H1 (cell line): ENCODE data around the gene NPHP4. TPM values are rescaled to one million over a fixed set of nuclear protein-coding genes. Genes with fewer than 3 reads are reported as not detected.

ENCODE experiments used
- CTCF ChIA-PET: fragments of 300-600 bp; sonication (Branson Sonifier 250); formaldehyde crosslinking; loops from one replicate; lab custom pipeline; 2021; ENCODE audit not compliant: partially characterized antibody; lab: Charles Lee
- POLR2A ChIA-PET: fragments of 300-600 bp; sonication (Branson Sonifier 250); formaldehyde crosslinking; loops from one replicate; lab custom pipeline; 2021; ENCODE audit warnings: inconsistent platforms; ENCODE audit not compliant: partially characterized antibody; lab: Charles Lee
- DNase-seq, 2 experiments: peaks; one replicate each; pipeline versions ENCODE4 v3.0.0 to v3.0.0-alpha.2; 2010 to 2022; ENCODE audit warnings: low spot score in 2 of 2, low read depth in 1 of 2, mixed read lengths in 1 of 2
- FAIRE-seq: peaks from 2 replicates; lab custom pipeline; 2011; peaks lifted over from hg19 to GRCh38; lab: Jason Lieb, UNC
- H2AFZ ChIP-seq: 2 replicates; pipeline ENCODE4 v1.8.1; 2012; ENCODE audit warnings: low read length, inconsistent platforms
- H2AK5ac ChIP-seq: 2 replicates; pipeline ENCODE4 v1.6.1; 2013; ENCODE audit warnings: low read depth, low read length
- H2BK120ac ChIP-seq: replicated peaks from 2 replicates; pipeline ENCODE3; 2013; ENCODE audit warnings: low read depth, low read length, inconsistent platforms
- H2BK12ac ChIP-seq: 2 replicates; pipeline ENCODE4 v1.6.1; 2013; ENCODE audit warnings: low read depth, low read length
- H2BK15ac ChIP-seq: 2 replicates; pipeline ENCODE4 v1.6.1; 2013; ENCODE audit warnings: low read length
- H2BK20ac ChIP-seq: 2 replicates; pipeline ENCODE4 v1.6.1; 2013; ENCODE audit warnings: low read length
- H2BK5ac ChIP-seq: 2 replicates; pipeline ENCODE4 v1.6.1; 2013; ENCODE audit warnings: low read depth, low read length
- H3K14ac ChIP-seq: 2 replicates; pipeline ENCODE4 v1.6.1; 2013; ENCODE audit warnings: inconsistent platforms; ENCODE audit not compliant: insufficient read length
- H3K18ac ChIP-seq: 2 replicates; pipeline ENCODE4 v1.6.1; 2013; ENCODE audit warnings: low read length; ENCODE audit errors: extremely low read depth
- H3K23ac ChIP-seq: 2 replicates; pipeline ENCODE4 v1.6.1; 2013; ENCODE audit warnings: inconsistent platforms; ENCODE audit not compliant: insufficient read length
- H3K23me2 ChIP-seq: 2 replicates; pipeline ENCODE4 v1.6.1; 2013; ENCODE audit warnings: low read depth, low read length
- H3K27ac ChIP-seq: 2 replicates; pipeline ENCODE4 v1.6.1; 2011; ENCODE audit warnings: low read depth, low read length, inconsistent platforms
- H3K27me3 ChIP-seq, 4 experiments: replicated peaks in 1 of 4; 1 replicate in 1 of 4; 2 replicates in 3 of 4; pipeline versions ENCODE4 v1.6.1 to v1.8.1; 2011 to 2013; ENCODE audit warnings: low read length in 3 of 4, mild to moderate bottlenecking in 3 of 4, inconsistent platforms in 2 of 4, mixed read lengths in 2 of 4, moderate library complexity in 1 of 4; ENCODE audit not compliant: control insufficient read depth in 3 of 4, insufficient read depth in 3 of 4; ENCODE audit errors: extremely low read depth in 1 of 4
- H3K36me3 ChIP-seq, 4 experiments: 2 replicates each; pipeline versions ENCODE4 v1.6.1 to v1.8.1; 2011 to 2013; ENCODE audit warnings: mild to moderate bottlenecking in 4 of 4, low read length in 3 of 4, moderate library complexity in 2 of 4, control low read depth in 1 of 4, inconsistent platforms in 1 of 4; ENCODE audit not compliant: insufficient read depth in 4 of 4, control insufficient read depth in 2 of 4
- H3K4ac ChIP-seq: replicated peaks from 2 replicates; pipeline ENCODE3; 2013; ENCODE audit warnings: low read length, low read depth, mixed read lengths, inconsistent platforms; ENCODE audit not compliant: insufficient read length
- H3K4me1 ChIP-seq, 4 experiments: replicated peaks in 1 of 4; 1 replicate in 1 of 4; 2 replicates in 3 of 4; pipeline versions ENCODE4 v1.6.1 to v1.8.1; 2011 to 2013; ENCODE audit warnings: low read length in 3 of 4, inconsistent platforms in 2 of 4, mixed read lengths in 1 of 4; ENCODE audit not compliant: insufficient read depth in 4 of 4, control insufficient read depth in 3 of 4
- H3K4me2 ChIP-seq, 2 experiments: 2 replicates each; pipeline versions ENCODE4 v1.6.1 to v1.8.1; 2011 to 2013; ENCODE audit warnings: low read depth in 2 of 2, low read length in 2 of 2, control low read depth in 1 of 2, inconsistent platforms in 1 of 2, mild to moderate bottlenecking in 1 of 2; ENCODE audit not compliant: insufficient read depth in 1 of 2
- H3K4me3 ChIP-seq, 4 experiments: fragments of 200-600, 300-600 bp in 1 of 4; sonication (generic), shearing (Covaris generic), sonication (Bioruptor Twin) in 1 of 4; 2 replicates each; pipeline versions ENCODE4 v1.5.1 to v1.8.1; 2011 to 2016; ENCODE audit warnings: low read length in 4 of 4, low read depth in 3 of 4, control low read depth in 2 of 4, inconsistent platforms in 2 of 4, mild to moderate bottlenecking in 2 of 4, mixed read lengths in 1 of 4, moderate library complexity in 1 of 4; ENCODE audit not compliant: insufficient read depth in 2 of 4; ENCODE audit errors: extremely low read depth in 1 of 4
- H3K56ac ChIP-seq: replicated peaks from 2 replicates; pipeline ENCODE3; 2013; ENCODE audit warnings: low read depth, mild to moderate bottlenecking, mixed read lengths, low read length, inconsistent platforms; ENCODE audit not compliant: insufficient read length
- H3K79me1 ChIP-seq: 2 replicates; pipeline ENCODE4 v1.6.1; 2013; ENCODE audit warnings: low read depth, low read length, control low read depth
- H3K79me2 ChIP-seq, 2 experiments: 2 replicates each; pipeline versions ENCODE4 v1.6.1 to v1.8.1; 2012 to 2013; ENCODE audit warnings: low read length in 2 of 2, mild to moderate bottlenecking in 2 of 2, inconsistent platforms in 1 of 2; ENCODE audit not compliant: insufficient read depth in 2 of 2, control insufficient read depth in 1 of 2
- H3K9ac ChIP-seq, 4 experiments: replicated peaks in 1 of 4; 1 replicate in 1 of 4; 2 replicates in 3 of 4; pipeline versions ENCODE4 v1.6.1 to v1.8.1; 2011 to 2013; ENCODE audit warnings: low read depth in 3 of 4, low read length in 3 of 4, control low read depth in 2 of 4, mild to moderate bottlenecking in 2 of 4, moderate library complexity in 2 of 4, inconsistent platforms in 1 of 4; ENCODE audit errors: extremely low read depth in 1 of 4
- H3K9me3 ChIP-seq, 2 experiments: 2 replicates each; pipeline versions ENCODE4 v1.6.1 to v1.8.1; 2012 to 2013; ENCODE audit warnings: mild to moderate bottlenecking in 2 of 2, moderate library complexity in 2 of 2, control low read depth in 1 of 2, inconsistent platforms in 1 of 2, low read depth in 1 of 2, low read length in 1 of 2, mixed read lengths in 1 of 2; ENCODE audit not compliant: insufficient read depth in 2 of 2
- H4K20me1 ChIP-seq, 2 experiments: replicated peaks in 1 of 2; 2 replicates each; pipeline versions ENCODE3 to v1.8.1; 2011 to 2013; ENCODE audit warnings: inconsistent platforms in 2 of 2, low read length in 2 of 2, mild to moderate bottlenecking in 1 of 2; ENCODE audit not compliant: insufficient read depth in 2 of 2, control insufficient read depth in 1 of 2
- H4K5ac ChIP-seq: 2 replicates; pipeline ENCODE4 v1.6.1; 2013; ENCODE audit warnings: low read length, low read depth, mixed read lengths, inconsistent platforms; ENCODE audit not compliant: insufficient read length
- H4K8ac ChIP-seq: 2 replicates; pipeline ENCODE4 v1.8.0; 2013; ENCODE audit warnings: mild to moderate bottlenecking, moderate library complexity, low read length, inconsistent platforms; ENCODE audit not compliant: insufficient read depth; ENCODE audit errors: extremely low read depth
- H4K91ac ChIP-seq: replicated peaks from 2 replicates; pipeline ENCODE3; 2013; ENCODE audit warnings: low read length, mixed read lengths, inconsistent platforms; ENCODE audit not compliant: insufficient read length
- EP300 ChIP-seq, 2 experiments: IDR thresholded peaks; 1 replicate in 1 of 2; 2 replicates in 1 of 2; pipeline ENCODE4 v1.6.1; 2011 to 2012; ENCODE audit warnings: low read depth in 2 of 2, low read length in 2 of 2, mild to moderate bottlenecking in 2 of 2, borderline replicate concordance in 1 of 2, inconsistent platforms in 1 of 2, moderate library complexity in 1 of 2
- GABPA ChIP-seq: IDR thresholded peaks from 2 replicates; pipeline ENCODE4 v1.6.1; 2011; ENCODE audit warnings: mild to moderate bottlenecking, low read length, moderate library complexity, borderline replicate concordance; ENCODE audit not compliant: insufficient read depth
- JUND ChIP-seq: IDR thresholded peaks from 2 replicates; pipeline ENCODE4 v1.6.1; 2011; ENCODE audit warnings: mild to moderate bottlenecking, improper control_type of control experiment, low read length
- NRF1 ChIP-seq: IDR thresholded peaks from 2 replicates; pipeline ENCODE4 v1.6.1; 2011; ENCODE audit warnings: mild to moderate bottlenecking, low read depth, low read length, improper control_type of control experiment
- RAD21 ChIP-seq, 2 experiments: IDR thresholded peaks in 1 of 2; conservative IDR thresholded peaks in 1 of 2; 2 replicates each; pipeline ENCODE4 v1.6.1; 2011; ENCODE audit warnings: low read depth in 2 of 2, low read length in 2 of 2, improper control_type of control experiment in 1 of 2, inconsistent platforms in 1 of 2, mild to moderate bottlenecking in 1 of 2, moderate library complexity in 1 of 2
- SAP30 ChIP-seq: fragments of 300-600 bp; sonication (generic); IDR thresholded peaks from 2 replicates; pipeline ENCODE4 v1.7.1; 2012; ENCODE audit warnings: low read length, moderate library complexity, mild to moderate bottlenecking, inconsistent platforms; ENCODE audit not compliant: insufficient read depth, insufficient replicate concordance
- SP1 ChIP-seq: IDR thresholded peaks from 2 replicates; pipeline ENCODE4 v1.6.1; 2011; ENCODE audit warnings: low read depth, low read length
- SP2 ChIP-seq: IDR thresholded peaks from 2 replicates; pipeline ENCODE4 v1.6.1; 2012; ENCODE audit warnings: mild to moderate bottlenecking, low read length, inconsistent platforms
- TAF7 ChIP-seq: optimal IDR thresholded peaks from 2 replicates; pipeline ENCODE3; 2011; ENCODE audit warnings: low read depth, mild to moderate bottlenecking, inconsistent platforms, low read length, moderate library complexity, borderline replicate concordance
- ZNF274 ChIP-seq: IDR thresholded peaks from 2 replicates; pipeline ENCODE4 v1.7.0; 2012; ENCODE audit warnings: low read length, borderline replicate concordance; ENCODE audit errors: extremely low read depth
- WGBS, 2 experiments: shearing (Covaris generic) in 1 of 2; methylation state at CpG; one replicate each; pipeline versions ENCODE4 v1.1.6 to v1.1.7; 2013 to 2015; ENCODE audit warnings: low lambda C conversion rate in 2 of 2, mixed read lengths in 2 of 2, inconsistent platforms in 1 of 2, low coverage in 1 of 2, missing lambda C conversion rate in 1 of 2; ENCODE audit not compliant: insufficient replicate concordance in 2 of 2, insufficient coverage in 1 of 2, insufficient read length in 1 of 2; ENCODE audit errors: extremely low coverage in 1 of 2, missing lambda C conversion rate in 1 of 2; 5-methylcytosine and 5-hydroxymethylcytosine counted together
- polyA plus RNA-seq, 7 experiments: library from polyadenylated mRNA; depleted of rRNA in 3 of 7; stranded (reverse) in 5 of 7; unstranded in 2 of 7; fragments of >200 nt in 5 of 7; fragments of 200-250 nt in 2 of 7; gene quantifications; 1 replicate in 5 of 7; 2 replicates in 1 of 7; 4 replicates in 1 of 7; pipeline versions ENCODE4 v1.2.1 to v1.2.3, GENCODE V29; 2011 to 2013; ENCODE audit warnings: missing spikeins in 2 of 7, mixed read lengths in 2 of 7
- total RNA-seq: library from RNA; stranded (reverse); fragmentation: NEBNext Ultra II Directional; extraction: Animal tissue kit (Norgen Biotek cat#: 25700); gene quantifications from 2 replicates; pipeline ENCODE4 v1.2.1, GENCODE V29; 2021
- TF ChIP-seq, protein P1 (sequence below): IDR thresholded peaks from 2 replicates; pipeline ENCODE4 v1.6.1; 2012; ENCODE audit warnings: inconsistent platforms

The NPHP4 gene
- total and polyA plus RNA-seq, 2 of the 8 experiments (the other 6 are each of a cell fraction or from before 2014, with no cell fraction given), result 5.8 to 14.0 TPM

DNA sequence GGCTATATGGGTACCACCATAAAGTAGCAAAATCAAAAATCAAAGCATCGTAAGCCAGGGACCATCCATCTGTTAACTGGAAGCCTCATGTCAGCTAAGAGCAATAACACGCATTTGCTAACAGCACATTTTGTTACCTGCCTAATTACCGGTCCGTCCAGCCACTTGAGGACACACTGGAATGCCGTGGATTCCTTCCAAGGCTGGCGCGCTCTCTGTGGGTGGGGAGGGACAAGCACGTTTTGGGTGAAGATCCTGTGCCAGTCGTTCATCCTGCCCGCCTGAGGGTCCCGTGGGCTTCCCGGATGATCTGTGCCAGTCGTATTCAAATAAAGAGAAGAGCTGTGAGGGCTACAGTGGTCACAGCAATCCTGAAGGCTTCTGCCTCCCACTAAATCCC is 6.2 kb downstream of the NPHP4 start:
- 93% methylated on average over 13 of the region's 13 CpGs; no CpG with 5 or more reads in 1 of the 2 experiments for WGBS, 2 experiments
- Histone ChIP-seq H2BK15ac (no peak overlapping the region), H2AK5ac (no peak overlapping the region), H3K4me2 (no peak overlapping the region), H2BK120ac (no peak overlapping the region), H3K4me1 (peaks cover under 1 to 7% (median 4%) of the 10 kb centered on the region in 4 experiments), H3K79me1 (peaks cover 4% of the 10 kb centered on the region; the same call in 1 of the 2 replicates), H2AFZ (no peak overlapping the region), H3K18ac (no peak overlapping the region), H4K8ac (no peak overlapping the region), H3K36me3 (no peaks in the 10 kb centered on the region), H3K56ac (no peak overlapping the region), H3K9me3 (no peaks in the 10 kb centered on the region), H3K14ac (no peak overlapping the region), H3K23me2 (no peaks in the 10 kb centered on the region), H3K4ac (no peak overlapping the region), H3K27me3 (peaks cover 0 to 6% (median 4%) of the 10 kb centered on the region in 4 experiments; a peak in 4 of 7 replicates), H4K20me1 (peaks cover 4 to 14% of the 10 kb centered on the region in 2 experiments), H3K27ac (no peak overlapping the region), H2BK20ac (no peak overlapping the region), H2BK5ac (no peak overlapping the region), H3K9ac (no peak overlapping the region), H2BK12ac (no peak overlapping the region), H3K23ac (no peak overlapping the region), H3K79me2 (peaks cover 0 to 7% of the 10 kb centered on the region in 2 experiments; a peak in 2 of 4 replicates), H3K4me3 (no peak overlapping the region), H4K5ac (no peak overlapping the region), H4K91ac (no peak overlapping the region)
- POLR2A ChIA-PET, result no interaction called here
- CTCF ChIA-PET, result no interaction called here
- DNase-seq, result no peak
- no peak for FAIRE-seq
- TF ChIP-seq, protein P1, sequence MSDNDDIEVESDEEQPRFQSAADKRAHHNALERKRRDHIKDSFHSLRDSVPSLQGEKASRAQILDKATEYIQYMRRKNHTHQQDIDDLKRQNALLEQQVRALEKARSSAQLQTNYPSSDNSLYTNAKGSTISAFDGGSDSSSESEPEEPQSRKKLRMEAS, result no peak
- TF ChIP-seq ZNF274 (no peak), JUND (no peak), RAD21 (IDR thresholded peaks at IDR 0.05 in 1 of 2, conservative IDR thresholded peaks at IDR 0.05 in 1 of 2; ENCODE audit: low read depth in 2 of 2, low read length in 2 of 2) (no peak), GABPA (no peak), EP300 (IDR thresholded peaks at IDR 0.05; ENCODE audit: borderline replicate concordance in 1 of 2, low read depth in 2 of 2, low read length in 2 of 2) (no peak), TAF7 (no peak), SAP30 (no peak), SP1 (no peak), NRF1 (no peak), SP2 (no peak)
